Activated CD4-positive, alpha-beta memory T cell treated with anti-CD3 and anti-CD28 coated beads, Interleukin-2, amount 10 ng/mL, durations not matched to agents 7 days and 5 days (primary cell): ENCODE results near the gene ZHX3. TPM values are rescaled to one million over a fixed set of nuclear protein-coding genes. Genes with fewer than 3 reads are reported as not detected.
"Not testable (repeated sequence)": the region's sequence is repeated elsewhere in the genome, so short reads cannot be mapped to it uniquely, and the experiment has no call there.

ENCODE experiments used
- CTCF ChIA-PET: fragments of 350-600 bp; sonication (Branson Sonifier 250); formaldehyde crosslinking; loops from one replicate; lab custom pipeline; 2021; ENCODE audit warnings: antibody characterized with exemption, inconsistent platforms; lab: Charles Lee
- POLR2A ChIA-PET: fragments of 350-600 bp; sonication (Branson Sonifier 250); formaldehyde crosslinking; loops from one replicate; lab custom pipeline; 2021; ENCODE audit warnings: antibody characterized with exemption; lab: Charles Lee
- DNase-seq: peaks from one replicate; pipeline ENCODE4 v3.0.0-alpha.2; 2020
- H3K27ac Mint-ChIP-seq: one replicate; pipeline ENCODE4 v1.8.0; 2021; ENCODE audit warnings: mild to moderate bottlenecking, mixed read lengths
- H3K27me3 Mint-ChIP-seq: one replicate; pipeline ENCODE4 v1.8.0; 2021; ENCODE audit warnings: mixed read lengths
- H3K36me3 Mint-ChIP-seq: one replicate; pipeline ENCODE4 v1.8.0; 2021; ENCODE audit warnings: low read depth, mixed read lengths
- H3K4me1 Mint-ChIP-seq: one replicate; pipeline ENCODE4 v1.8.0; 2021; ENCODE audit warnings: mixed read lengths
- H3K4me3 Mint-ChIP-seq: one replicate; pipeline ENCODE4 v1.8.0; 2021; ENCODE audit warnings: mild to moderate bottlenecking, mixed read lengths
- H3K9me3 Mint-ChIP-seq: one replicate; pipeline ENCODE4 v1.8.0; 2021; ENCODE audit warnings: mixed read lengths
- total RNA-seq, 2 experiments: library from RNA; stranded (reverse); gene quantifications; one replicate each; pipeline ENCODE4 v1.2.3, GENCODE V29; 2021

Gene ZHX3
- total RNA-seq, 2 experiments from 2014 or later = 5.9 to 8.7 TPM

DNA sequence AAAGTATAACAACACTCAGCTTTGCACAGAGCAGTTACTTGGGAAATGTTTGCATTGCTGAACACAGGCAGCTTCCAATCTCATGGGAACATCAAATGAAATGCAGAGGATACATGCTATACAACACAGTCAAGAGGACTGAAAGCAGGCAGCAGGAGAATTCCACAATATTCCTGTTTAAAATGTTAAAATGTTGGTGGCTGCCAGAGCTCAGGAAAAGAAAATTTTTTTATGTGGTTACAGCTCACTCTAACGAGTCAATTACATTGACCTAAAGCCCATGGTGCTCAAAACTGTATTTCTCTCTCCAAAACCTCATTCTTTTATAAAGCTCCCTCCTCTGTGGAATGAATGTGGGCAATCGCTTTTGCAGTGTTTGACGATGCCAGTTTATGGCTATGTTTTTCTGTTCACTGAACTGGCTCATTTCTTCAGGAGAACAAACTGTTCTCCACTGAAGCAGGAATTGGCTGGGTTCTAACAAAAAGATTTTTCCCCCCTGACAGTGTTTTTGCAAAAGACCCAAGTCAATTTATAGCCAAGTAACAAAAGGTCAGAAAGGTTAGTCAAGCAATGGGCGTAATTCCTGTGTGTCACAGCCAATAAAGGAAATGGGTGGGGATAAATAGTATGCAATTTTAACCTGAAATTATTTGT is 69.0 kb downstream of the ZHX3 start:
- H3K9me3 Mint-ChIP-seq = no peaks in the 10 kb centered on the region
- CTCF ChIA-PET = no interaction called here
- DNase-seq = no peak
- no peak overlapping the region for H3K4me3 Mint-ChIP-seq
- no peaks in the 10 kb centered on the region for H3K36me3 Mint-ChIP-seq
- no peaks in the 10 kb centered on the region for H3K27me3 Mint-ChIP-seq
- no peaks in the 10 kb centered on the region for H3K4me1 Mint-ChIP-seq
- POLR2A ChIA-PET = interaction anchor here (0.9 kb wide), 1 partner anchor 96 kb away, joined by 3 read pairs; no protein-coding TSS in a partner anchor
- H3K27ac Mint-ChIP-seq = no peak overlapping the region

- Mint-ChIP-seq H3K27me3 (no peaks in the 10 kb centered on the region), H3K4me1 (peaks cover 3% of the 10 kb centered on the region), H3K9me3 (no peaks in the 10 kb centered on the region), H3K4me3 (no peak overlapping the region), H3K36me3 (no peaks in the 10 kb centered on the region), H3K27ac (no peak overlapping the region)
- ChIA-PET CTCF (no interaction called here), POLR2A (interaction anchor here (0.9 kb wide), 1 partner anchor 97 kb away, joined by 3 read pairs; no protein-coding TSS in a partner anchor)
- no peak for DNase-seq
Observed at GRCh38 chr20:41247523-41248367, 69.8 kb downstream of the ZHX3 start.

DNA sequence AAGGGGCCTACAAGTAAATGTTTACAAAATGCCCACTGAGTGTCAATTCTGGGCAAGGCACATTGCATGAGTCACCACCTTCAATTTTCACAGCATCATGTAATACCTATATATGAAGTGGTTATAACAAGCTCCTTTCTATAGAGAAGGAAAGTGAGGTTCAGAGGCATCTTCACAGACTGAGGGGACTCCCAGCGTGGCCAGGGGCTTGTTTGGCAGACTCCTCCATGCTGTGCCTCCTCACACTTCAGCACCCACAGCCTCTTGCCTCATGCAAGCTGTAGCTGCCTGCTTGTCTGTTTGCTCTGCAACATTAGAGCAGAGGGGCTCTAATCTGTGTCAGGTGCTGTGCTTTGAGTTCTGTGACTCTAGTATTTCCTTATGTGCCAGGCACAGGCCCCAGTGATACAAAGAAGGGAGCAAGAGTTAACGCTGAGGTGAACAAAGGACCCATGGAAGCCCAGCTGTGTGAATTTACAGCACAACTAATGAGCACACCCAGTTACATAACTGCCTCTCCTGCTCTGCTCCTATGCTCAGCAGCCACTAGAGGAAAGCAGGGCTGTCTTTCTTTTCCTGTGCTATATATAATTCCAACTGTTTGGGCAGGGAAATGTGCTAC is 72.3 kb downstream of the ZHX3 start:
- H3K27me3 Mint-ChIP-seq = no peaks in the 10 kb centered on the region
- H3K27ac Mint-ChIP-seq = no peak overlapping the region
- H3K4me3 Mint-ChIP-seq = no peak overlapping the region
- H3K4me1 Mint-ChIP-seq = peaks cover 11% of the 10 kb centered on the region
- H3K36me3 Mint-ChIP-seq = no peaks in the 10 kb centered on the region
- ChIA-PET CTCF (interaction anchor here (1.0 kb wide), 1 partner anchor 20 kb away, joined by 4 read pairs; no protein-coding TSS in a partner anchor), POLR2A (no interaction called here)
- DNase-seq = no peak
- H3K9me3 Mint-ChIP-seq = no peaks in the 10 kb centered on the region

GRCh38 chr20:41242807-41243206 is 74.7 kb downstream of the ZHX3 start:
- CTCF ChIA-PET = interaction anchor here (1.2 to 1.8 kb wide), 4 partner anchors 10 to 275 kb away, joined by 3 to 9 read pairs (median 4); no protein-coding TSS in a partner anchor
- peaks cover 11% of the 10 kb centered on the region for H3K4me1 Mint-ChIP-seq

GRCh38 chr20:41242352-41242751 is 75.2 kb downstream of the ZHX3 start:
- H3K4me3 Mint-ChIP-seq = no peak overlapping the region
- H3K9me3 Mint-ChIP-seq = no peaks in the 10 kb centered on the region
- peaks cover 11% of the 10 kb centered on the region for H3K4me1 Mint-ChIP-seq
- H3K36me3 Mint-ChIP-seq = no peaks in the 10 kb centered on the region
- CTCF ChIA-PET = interaction anchor here (0.7 to 1.8 kb wide), 6 partner anchors 10 to 279 kb away, joined by 3 to 9 read pairs (median 3); no protein-coding TSS in a partner anchor
- no peak overlapping the region for H3K27ac Mint-ChIP-seq
- no peak for DNase-seq
- POLR2A ChIA-PET = no interaction called here
- H3K27me3 Mint-ChIP-seq = no peaks in the 10 kb centered on the region

More at GRCh38 chr20:41242807-41243206, 74.7 kb downstream of the ZHX3 start:
- H3K4me3 Mint-ChIP-seq = no peak overlapping the region
- H3K36me3 Mint-ChIP-seq = no peaks in the 10 kb centered on the region
- no peaks in the 10 kb centered on the region for H3K27me3 Mint-ChIP-seq
- no peaks in the 10 kb centered on the region for H3K9me3 Mint-ChIP-seq
- POLR2A ChIA-PET = no interaction called here
- no peak overlapping the region for H3K27ac Mint-ChIP-seq
- no peak for DNase-seq

DNA sequence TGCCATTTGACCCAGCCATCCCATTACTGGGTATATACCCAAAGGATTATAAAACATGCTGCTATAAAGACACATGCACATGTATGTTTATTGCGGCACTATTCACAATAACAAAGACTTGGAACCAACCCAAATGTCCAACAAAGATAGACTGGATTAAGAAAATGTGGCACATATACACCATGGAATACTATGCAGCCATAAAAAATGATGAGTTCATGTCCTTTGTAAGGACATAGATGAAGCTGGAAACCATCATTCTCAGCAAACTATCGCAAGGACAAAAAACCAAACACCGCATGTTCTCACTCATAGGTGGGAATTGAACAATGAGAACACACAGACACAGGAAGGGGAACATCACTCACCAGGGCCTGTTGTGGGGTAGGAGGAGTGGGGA is 80.3 kb downstream of the ZHX3 start:
- POLR2A ChIA-PET, H3K9me3 Mint-ChIP-seq, H3K27me3 Mint-ChIP-seq, H3K36me3 Mint-ChIP-seq, DNase-seq, H3K4me3 Mint-ChIP-seq, H3K27ac Mint-ChIP-seq, CTCF ChIA-PET: not testable (repeated sequence)
- peaks cover 14% of the 10 kb centered on the region for H3K4me1 Mint-ChIP-seq

DNA sequence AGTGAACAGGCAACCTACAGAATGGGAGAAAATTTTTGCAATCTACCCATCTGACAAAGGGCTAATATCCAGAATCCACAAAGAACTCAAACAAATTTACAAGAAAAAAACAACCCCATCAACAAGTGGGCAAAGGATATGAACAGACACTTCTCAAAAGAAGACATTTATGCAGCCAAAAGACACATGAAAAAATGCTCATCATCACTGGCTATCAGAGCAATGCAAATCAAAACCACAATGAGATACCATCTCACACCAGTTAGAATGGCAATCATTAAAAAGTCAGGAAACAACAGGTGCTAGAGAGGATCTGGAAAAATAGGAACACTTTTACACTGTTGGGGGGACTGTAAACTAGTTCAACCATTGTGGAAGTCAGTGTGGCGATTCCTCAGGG is 80.7 kb downstream of the ZHX3 start:
- H3K4me3 Mint-ChIP-seq, H3K36me3 Mint-ChIP-seq, H3K27me3 Mint-ChIP-seq, H3K27ac Mint-ChIP-seq, CTCF ChIA-PET, POLR2A ChIA-PET, H3K9me3 Mint-ChIP-seq, DNase-seq: not testable (repeated sequence)
- H3K4me1 Mint-ChIP-seq = peaks cover 16% of the 10 kb centered on the region

DNA sequence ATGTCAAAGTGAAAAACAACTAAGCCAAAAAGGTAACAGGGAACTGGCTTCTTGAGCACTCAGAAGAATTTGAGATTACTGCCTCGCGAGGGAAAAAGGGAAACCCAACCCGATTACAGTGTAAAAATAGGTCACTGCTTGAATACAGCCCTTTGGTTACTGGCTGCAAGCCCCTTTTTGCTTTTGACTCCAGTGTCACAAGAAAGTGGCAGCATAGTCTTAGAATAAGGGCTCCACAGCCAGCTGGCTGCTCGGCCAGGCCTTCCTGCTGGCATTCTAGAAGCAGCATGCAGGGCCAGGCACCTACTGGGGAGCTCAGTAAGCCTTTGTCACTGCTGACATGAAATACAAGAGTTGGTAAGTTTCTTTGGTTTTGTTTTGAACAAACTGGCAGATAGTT is 83.0 kb downstream of the ZHX3 start:
- ChIA-PET CTCF (interaction anchor here (1.2 to 4.8 kb wide), 4 partner anchors 62 to 104 kb away, joined by 3 to 84 read pairs (median 19); no protein-coding TSS in a partner anchor), POLR2A (no interaction called here)
- Mint-ChIP-seq H3K9me3 (no peaks in the 10 kb centered on the region), H3K4me3 (no peak overlapping the region), H3K4me1 (peaks cover 17% of the 10 kb centered on the region), H3K27me3 (no peaks in the 10 kb centered on the region), H3K27ac (no peak overlapping the region), H3K36me3 (no peaks in the 10 kb centered on the region)
- DNase-seq = no peak

- Mint-ChIP-seq H3K4me3 (no peak overlapping the region), H3K9me3 (no peaks in the 10 kb centered on the region), H3K27me3 (no peaks in the 10 kb centered on the region), H3K27ac (no peak overlapping the region), H3K36me3 (no peaks in the 10 kb centered on the region), H3K4me1 (peaks cover 20% of the 10 kb centered on the region)
- ChIA-PET CTCF (interaction anchor here (1.2 to 4.8 kb wide), 5 partner anchors 61 to 113 kb away, joined by 3 to 84 read pairs (median 18); no protein-coding TSS in a partner anchor), POLR2A (no interaction called here)
- no peak for DNase-seq
Observed at GRCh38 chr20:41234041-41234440, 83.5 kb downstream of the ZHX3 start.

GRCh38 chr20:41232973-41233926 is 84.3 kb downstream of the ZHX3 start:
- no peak for DNase-seq
- no peak overlapping the region for H3K4me3 Mint-ChIP-seq
- H3K27me3 Mint-ChIP-seq = no peaks in the 10 kb centered on the region
- H3K9me3 Mint-ChIP-seq = no peaks in the 10 kb centered on the region
- POLR2A ChIA-PET = interaction anchor here (2.4 kb wide), 1 partner anchor 98 kb away, joined by 9 read pairs; no protein-coding TSS in a partner anchor
- no peak overlapping the region for H3K27ac Mint-ChIP-seq
- CTCF ChIA-PET = interaction anchor here (0.9 to 4.8 kb wide), 20 partner anchors 9 to 492 kb away, joined by 3 to 84 read pairs (median 5); no protein-coding TSS in a partner anchor
- peaks cover 24% of the 10 kb centered on the region for H3K4me1 Mint-ChIP-seq
- H3K36me3 Mint-ChIP-seq = no peaks in the 10 kb centered on the region

DNA sequence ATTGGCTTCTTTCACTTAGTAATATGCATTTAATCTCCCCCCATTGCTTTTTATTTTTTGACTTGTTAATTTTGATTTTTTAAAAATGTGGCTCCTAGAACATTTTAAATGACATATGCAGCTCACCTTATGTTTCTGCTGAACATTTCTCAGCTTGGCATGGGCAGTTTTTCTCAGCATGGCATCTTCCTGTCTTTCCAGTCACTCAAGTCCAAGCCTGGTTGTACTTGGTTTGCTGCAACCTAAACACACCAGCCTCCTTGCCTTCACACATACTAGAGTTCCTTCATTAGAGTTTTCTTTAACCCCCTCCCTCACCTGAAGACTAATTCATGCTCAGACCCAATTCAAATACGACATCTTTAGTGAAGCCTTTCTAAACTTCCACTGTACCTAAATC is 86.4 kb downstream of the ZHX3 start:
- H3K9me3 Mint-ChIP-seq = no peaks in the 10 kb centered on the region
- H3K4me3 Mint-ChIP-seq = no peak overlapping the region
- H3K36me3 Mint-ChIP-seq = no peaks in the 10 kb centered on the region
- ChIA-PET CTCF (interaction anchor here (0.5 to 4.8 kb wide), 9 partner anchors 11 to 263 kb away, joined by 3 to 84 read pairs (median 7); no protein-coding TSS in a partner anchor), POLR2A (interaction anchor here (2.4 kb wide), 1 partner anchor 96 kb away, joined by 9 read pairs; no protein-coding TSS in a partner anchor)
- H3K27ac Mint-ChIP-seq = no peak overlapping the region
- no peaks in the 10 kb centered on the region for H3K27me3 Mint-ChIP-seq
- peaks cover 24% of the 10 kb centered on the region for H3K4me1 Mint-ChIP-seq
- DNase-seq = no peak

GRCh38 chr20:41230136-41230535 is 87.4 kb downstream of the ZHX3 start:
- Mint-ChIP-seq H3K36me3 (no peaks in the 10 kb centered on the region), H3K4me1 (peaks cover 24% of the 10 kb centered on the region), H3K27ac (no peak overlapping the region), H3K4me3 (no peak overlapping the region), H3K9me3 (no peaks in the 10 kb centered on the region), H3K27me3 (no peaks in the 10 kb centered on the region)
- DNase-seq = no peak
- ChIA-PET POLR2A (no interaction called here), CTCF (no interaction called here)
